T-cell (primary cell): Measurements from ENCODE around the gene SGCA. TPM values are rescaled to one million over a fixed set of nuclear protein-coding genes. Genes with fewer than 3 reads are reported as not detected.

Experiments used
- total RNA-seq, 35 experiments: library from RNA in 6 of 35; stranded (reverse) in 6 of 35; fragments of 120-200 nt in 1 of 35; gene quantifications; one replicate each; pipeline versions ENCODE4 v1.2.1 to v1.2.4 and lab custom pipeline; 2013 to 2026

SGCA gene
- total RNA-seq, 5 donors from 2014 or later (not counting 1 experiment from before 2014, with no cell fraction given), result 0.33 TPM; not detected in 4

Other genes starting within 250 kb of the SGCA start
- 1 to 10 TPM in 1 of 5 donors, under 1 TPM in 4; 0.30 to 1.2 (median 0.79) TPM for gene DLX4, start 196.8 kb upstream of the SGCA start, total RNA-seq
- not detected for gene DLX3, start 170.8 kb upstream of the SGCA start, total RNA-seq
- 10 to 100 TPM in 3 of 5 donors, 1 to 10 TPM in 2; 8.5 to 20.0 (median 14.8) TPM for gene ITGA3, start 109.9 kb upstream of the SGCA start, total RNA-seq
- gene PDK2, start 70.7 kb upstream of the SGCA start, total RNA-seq, result 10 to 100 TPM; 18.8 to 37.2 (median 30.0) TPM
- gene SAMD14, start 35.8 kb upstream of the SGCA start, total RNA-seq, result under 1 TPM; 0.23 to 0.70 (median 0.35) TPM
- 10 to 100 TPM; 69.5 to 95.9 (median 91.3) TPM for gene PPP1R9B, start 15.3 kb upstream of the SGCA start, total RNA-seq
- 10 to 100 TPM in 2 of 5 donors, 1 to 10 TPM in 3; 4.1 to 21.0 (median 6.6) TPM for gene COL1A1, start 35.6 kb downstream of the SGCA start, total RNA-seq
- not detected for gene TMEM92, start 108.5 kb downstream of the SGCA start, total RNA-seq
- gene XYLT2, start 180.1 kb downstream of the SGCA start, total RNA-seq, result 10 to 100 TPM; 20.4 to 44.4 (median 40.8) TPM
- gene MRPL27, start 207.2 kb downstream of the SGCA start, total RNA-seq, result 10 to 100 TPM; 26.0 to 35.0 (median 31.2) TPM
- gene EME1, start 207.2 kb downstream of the SGCA start, total RNA-seq, result 1 to 10 TPM in 4 of 5 donors, under 1 TPM in 1; 0.75 to 2.1 (median 1.4) TPM
- gene LRRC59, start 231.5 kb downstream of the SGCA start, total RNA-seq, result 10 to 100 TPM; 29.4 to 41.7 (median 33.1) TPM